Stimulated activated CD8-positive, alpha-beta memory T cell treated with anti-CD3 and anti-CD28 coated beads, Interleukin-15, amount 100 ng/mL, for 48 hours (primary cell): ENCODE measurements around the gene EIF2D.
"Not testable (repeated sequence)": the region's sequence is repeated elsewhere in the genome, so short reads cannot be mapped to it uniquely, and the experiment has no call there.

Source experiments
- DNase-seq, 2 donors: peaks; one replicate each; pipeline ENCODE4 v3.0.0-alpha.2; 2020; ENCODE audit warnings: low read depth in 2 of 2

Gene EIF2D

DNA sequence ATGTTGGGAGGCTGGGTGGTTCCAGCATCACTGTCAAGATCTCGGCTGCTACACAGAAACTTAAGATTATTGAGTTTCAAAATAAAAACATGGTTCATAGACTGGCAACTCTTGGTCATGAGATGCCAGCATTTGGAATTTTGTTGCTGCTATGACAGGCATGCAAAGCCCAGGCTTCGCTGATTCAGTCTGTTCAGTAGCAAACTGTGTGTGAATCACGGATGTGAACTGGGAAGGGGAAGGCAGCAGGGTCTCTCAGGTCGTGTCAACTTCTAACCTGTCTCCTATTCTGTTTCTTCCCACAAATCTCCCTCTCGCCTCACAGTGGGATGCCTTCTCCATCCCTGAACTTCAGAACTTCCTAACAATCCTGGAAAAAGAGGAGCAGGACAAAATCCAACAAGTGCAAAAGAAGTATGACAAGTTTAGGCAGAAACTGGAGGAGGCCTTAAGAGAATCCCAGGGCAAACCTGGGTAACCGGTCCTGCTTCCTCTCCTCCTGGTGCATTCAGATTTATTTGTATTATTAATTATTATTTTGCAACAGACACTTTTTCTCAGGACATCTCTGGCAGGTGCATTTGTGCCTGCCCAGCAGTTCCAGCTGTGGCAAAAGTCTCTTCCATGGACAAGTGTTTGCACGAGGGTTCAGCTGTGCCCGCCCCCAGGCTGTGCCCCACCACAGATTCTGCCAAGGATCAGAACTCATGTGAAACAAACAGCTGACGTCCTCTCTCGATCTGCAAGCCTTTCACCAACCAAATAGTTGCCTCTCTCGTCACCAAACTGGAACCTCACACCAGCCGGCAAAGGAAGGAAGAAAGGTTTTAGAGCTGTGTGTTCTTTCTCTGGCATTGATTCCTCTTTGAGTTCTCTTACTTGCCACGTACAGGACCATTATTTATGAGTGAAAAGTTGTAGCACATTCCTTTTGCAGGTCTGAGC is 25.5 kb downstream of the EIF2D start:
- DNase-seq = no peak

- DNase-seq = no peak
These were observed 27.6 kb downstream of the EIF2D start for GRCh38 chr1:206584683-206585082.

DNA sequence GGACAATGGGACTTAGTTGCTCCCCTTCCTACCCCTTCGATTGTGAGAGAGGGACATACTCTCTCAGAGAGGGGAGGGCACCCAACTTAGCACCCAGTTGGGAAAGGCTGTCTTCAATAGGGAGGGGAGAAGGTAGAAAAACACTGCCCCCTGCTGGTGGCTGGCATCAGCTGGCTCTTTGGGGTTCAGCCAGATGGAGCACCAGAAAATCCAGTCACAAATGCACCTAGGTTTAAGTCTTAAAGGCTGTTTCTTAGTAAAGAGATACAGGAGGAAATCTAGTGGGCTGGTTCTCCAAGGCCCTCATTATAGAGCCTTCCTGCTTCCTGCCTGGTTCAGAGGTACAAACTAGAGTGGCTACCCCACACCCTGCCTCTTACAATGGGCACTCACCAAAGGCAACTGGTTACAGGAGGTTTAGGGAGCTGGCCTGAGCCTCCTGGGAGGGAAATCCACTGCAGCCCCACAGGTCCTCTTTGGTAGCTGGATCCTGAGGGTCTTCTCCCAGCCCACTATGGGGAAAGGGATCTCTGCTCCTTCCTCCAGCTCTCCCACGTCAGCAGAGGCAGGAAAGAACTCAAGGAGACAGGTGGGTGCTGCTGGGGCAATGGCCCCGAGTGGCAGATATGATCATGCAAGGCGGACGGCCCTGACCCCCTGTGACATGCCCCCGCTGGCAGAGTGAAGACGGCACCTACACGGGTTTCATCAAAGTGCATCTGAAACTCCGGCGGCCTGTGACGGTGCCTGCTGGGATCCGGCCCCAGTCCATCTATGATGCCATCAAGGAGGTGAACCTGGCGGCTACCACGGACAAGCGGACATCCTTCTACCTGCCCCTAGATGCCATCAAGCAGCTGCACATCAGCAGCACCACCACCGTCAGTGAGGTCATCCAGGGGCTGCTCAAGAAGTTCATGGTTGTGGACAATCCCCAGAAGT is 28.3 kb downstream of the EIF2D start:
- DNase-seq = peak; percentile 69 to 72

GRCh38 chr1:206582971-206583706 is 29.1 kb downstream of the EIF2D start:
- no peak for DNase-seq

GRCh38 chr1:206582537-206582936 is 29.7 kb downstream of the EIF2D start:
- DNase-seq = no peak

DNA sequence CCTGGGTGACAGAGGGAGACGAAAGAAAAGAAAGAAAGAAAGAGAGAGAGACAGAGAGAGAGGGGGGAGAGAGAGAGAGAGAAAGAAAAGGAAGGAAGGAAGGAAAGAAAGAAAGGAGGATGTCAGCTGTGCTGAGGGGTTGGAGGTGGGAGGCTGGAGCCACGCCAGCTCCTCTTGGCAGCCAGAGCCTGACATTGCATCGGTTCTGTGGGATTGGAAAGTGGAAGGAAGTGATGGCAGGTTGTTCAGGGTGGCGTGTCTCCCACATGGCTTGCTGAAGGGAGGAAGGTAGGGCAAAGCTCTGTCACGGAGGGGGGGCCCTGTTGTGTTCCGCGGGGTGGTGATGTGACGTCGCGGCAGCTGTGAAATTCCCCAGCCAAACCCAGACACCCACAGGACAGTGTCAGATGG is 30.7 kb downstream of the EIF2D start:
- peak in 1 of 2 donors; percentile 60 for DNase-seq

GRCh38 chr1:206581114-206581497 is 31.2 kb downstream of the EIF2D start:
- DNase-seq = not testable (repeated sequence)

DNA sequence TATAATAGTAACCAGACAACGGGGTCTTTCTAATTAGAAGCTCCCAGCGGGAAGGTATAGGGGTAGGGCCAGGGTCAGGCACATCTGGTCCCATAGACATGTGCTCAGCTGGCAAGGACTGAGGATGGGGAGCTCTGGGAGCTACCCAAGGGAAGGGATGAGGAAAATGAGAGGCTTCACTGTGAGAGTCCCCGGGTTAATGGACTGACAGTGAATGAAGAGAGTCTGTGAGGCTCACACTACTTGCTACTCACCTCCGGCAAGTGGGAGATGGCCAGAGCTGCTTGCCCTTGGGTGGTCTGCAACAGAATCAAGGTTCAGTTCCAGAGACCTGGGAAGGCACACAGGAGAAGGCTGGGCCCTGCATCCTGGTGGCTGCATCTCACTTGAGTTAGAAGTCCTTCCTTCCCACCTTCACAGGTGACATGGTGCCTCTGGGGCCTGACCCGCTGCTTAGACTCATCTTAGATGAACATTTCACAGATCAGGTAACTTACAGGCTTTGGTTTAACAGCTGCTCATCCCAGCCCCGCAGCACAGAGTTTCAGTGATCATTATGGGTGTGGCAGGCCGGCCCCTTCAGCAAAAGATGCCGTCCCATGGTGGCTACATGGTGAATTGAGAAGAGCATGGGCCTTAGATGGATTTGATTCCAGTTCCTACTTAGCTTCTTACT is 31.7 kb downstream of the EIF2D start:
- no peak for DNase-seq

DNA sequence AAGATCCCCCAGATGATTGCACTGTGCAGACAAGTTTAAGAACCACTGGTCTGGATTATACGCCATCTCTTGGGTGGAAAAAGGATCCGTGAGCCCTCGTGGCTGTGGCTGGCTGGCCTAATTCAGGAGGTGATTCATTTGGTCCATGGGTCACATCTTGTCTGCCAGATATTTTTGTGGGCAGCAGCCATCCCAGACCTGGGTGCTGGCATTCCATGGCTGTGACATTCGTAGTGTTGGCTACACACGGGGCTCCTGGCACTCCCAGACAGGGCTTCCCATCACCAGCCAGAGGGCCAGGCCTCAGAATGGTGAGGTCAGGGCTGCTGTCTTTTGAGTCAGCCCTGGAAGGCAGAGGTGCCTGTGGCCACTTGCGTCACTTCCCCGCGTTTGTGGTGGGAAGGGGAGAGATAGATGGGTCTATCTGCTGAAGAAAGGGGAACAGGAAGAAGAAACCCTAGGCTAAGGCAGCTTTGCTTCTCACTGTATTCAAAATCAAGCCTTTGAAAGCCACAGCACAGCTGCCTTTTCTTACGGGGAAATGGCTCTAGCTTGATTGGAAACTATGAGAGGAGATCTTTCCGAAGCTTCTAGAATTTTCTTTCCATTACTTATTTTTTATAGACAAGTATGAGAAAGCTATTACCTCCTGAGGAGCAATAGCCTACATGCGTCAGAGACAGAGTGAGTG is 32.4 kb downstream of the EIF2D start:
- peak; percentile 92 for DNase-seq

DNA sequence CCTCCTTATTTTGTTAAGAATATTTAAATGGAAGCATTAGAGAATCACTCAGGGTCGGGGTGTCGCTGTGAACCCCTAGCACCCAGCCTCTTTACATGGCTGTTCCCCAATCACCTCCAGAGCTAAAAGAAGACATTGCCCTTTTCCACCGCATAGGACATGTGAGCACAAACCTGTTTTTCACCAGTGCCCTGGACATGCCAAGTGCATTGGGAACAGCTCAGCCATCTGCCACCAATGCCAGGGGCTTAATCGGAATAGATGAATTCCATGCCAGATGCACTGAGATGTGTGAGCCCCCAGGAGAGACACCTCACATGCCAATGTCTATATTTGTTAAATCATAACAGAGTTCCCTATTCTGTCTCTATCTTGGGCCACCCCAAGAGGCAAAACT is 33.3 kb downstream of the EIF2D start:
- DNase-seq = no peak

GRCh38 chr1:206578068-206578977 is 33.9 kb downstream of the EIF2D start:
- DNase-seq = no peak

DNA sequence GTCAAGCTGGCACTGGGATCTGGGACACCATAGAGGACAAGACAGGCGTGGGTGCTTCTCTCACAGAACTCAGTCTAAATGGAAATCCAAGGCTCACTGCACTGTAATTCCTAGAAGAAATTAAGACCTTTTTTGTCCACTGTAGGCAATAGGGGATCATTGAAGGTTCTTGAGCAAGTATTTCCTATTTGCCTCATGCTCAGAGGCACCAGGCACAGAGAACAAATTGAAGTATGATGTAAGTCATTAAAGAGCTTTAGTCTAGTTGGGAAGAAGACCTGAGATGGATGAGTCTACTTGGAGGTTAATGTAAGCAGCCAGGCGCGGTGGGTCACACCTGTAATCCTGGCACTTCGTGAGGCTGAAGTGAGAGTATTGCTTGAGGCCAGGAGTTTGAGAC is 34.6 kb downstream of the EIF2D start:
- no peak for DNase-seq

DNA sequence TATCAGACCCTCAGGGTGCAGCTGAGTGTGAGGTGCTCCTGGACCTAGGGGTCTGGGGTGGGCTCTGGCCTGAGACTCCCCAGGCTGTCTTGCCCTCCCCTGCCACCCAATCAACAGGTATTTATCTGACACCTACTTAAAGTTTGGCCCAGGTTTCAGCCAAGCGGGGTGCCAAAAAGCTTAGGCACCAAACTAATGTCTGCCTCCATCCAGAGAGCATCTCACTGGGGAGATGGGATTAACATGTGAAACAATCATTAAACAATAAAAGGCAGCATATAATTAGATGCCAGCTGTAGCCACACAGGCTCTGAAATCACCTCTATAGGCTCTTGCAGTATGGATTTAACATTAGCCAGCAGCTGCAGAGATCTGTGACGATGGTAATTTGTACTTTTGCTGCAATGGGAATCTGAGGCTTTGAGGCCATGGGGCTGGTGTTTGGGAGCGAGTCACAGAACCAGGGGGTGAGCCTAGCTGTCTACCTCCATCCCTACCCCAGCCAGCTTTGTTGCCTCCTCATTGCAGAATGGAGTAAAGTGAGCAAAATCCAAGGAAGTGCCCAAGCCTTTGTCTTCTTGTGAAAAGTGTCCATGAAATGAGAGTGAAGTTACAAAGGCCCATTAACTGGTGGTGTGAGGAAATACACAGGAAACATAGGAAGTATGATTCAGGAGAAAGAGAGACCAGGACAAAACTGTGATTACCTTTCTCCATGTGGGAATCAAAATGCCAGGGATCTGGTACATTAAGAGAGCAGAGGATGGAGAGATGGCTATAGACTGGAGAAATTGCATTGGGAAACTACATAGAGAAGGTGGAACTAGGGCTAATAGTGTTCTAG is 36.1 kb downstream of the EIF2D start:
- DNase-seq = no peak

DNA sequence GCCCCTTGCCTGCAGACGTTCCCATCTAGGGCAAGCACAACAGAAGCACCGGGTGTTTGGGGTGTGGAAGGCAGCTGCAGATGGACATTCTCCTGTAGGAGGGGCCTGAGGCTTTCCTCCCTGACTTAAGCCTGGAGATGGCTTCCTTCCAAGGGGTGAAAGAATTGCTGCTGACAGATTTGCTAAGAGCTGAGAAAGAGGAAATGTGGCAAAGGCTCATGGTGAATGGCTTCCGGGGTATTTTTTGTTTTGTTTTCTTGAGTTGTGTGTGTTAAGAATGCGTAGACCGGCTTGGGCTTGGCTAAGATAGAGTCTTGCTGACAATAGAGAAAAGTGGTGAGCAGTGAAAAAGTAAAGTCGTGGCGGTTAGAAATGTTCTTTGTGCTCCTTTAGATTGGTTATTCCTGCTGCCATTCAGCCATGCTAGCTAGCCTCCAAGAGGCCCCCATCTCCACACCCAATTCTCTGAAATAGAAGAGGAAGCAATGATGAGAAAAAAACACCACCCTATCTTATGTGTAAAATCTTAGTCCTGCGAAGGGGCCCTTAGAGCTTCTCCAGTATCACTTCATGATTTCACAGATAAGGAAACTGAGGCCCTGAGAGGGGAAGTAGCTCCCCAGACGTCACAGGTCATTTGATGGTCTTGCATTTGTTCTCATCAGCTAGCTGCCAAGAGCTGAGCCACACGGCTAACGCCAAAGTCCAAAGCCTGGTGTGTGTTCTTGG is 36.9 kb downstream of the EIF2D start:
- no peak for DNase-seq

DNA sequence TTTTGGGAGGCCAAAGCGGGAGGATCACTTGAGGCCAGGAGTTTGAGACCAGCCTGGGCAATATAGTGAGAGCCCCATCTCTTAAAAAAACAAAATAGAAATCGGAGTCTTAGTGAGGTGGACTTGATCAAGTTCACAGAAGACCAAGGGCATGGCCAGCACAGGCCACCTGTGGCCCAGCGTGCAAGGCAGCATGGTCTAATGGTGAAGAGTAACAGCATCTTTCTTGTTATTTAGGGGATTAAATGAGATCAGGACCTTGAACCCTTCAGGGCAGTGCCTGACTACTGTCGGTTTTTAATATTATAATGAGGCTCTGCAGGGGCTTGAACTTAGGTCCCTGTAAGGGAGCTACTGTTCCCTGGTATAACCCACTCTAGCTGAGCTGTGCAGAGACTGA is 38.5 kb downstream of the EIF2D start:
- no peak for DNase-seq

DNA sequence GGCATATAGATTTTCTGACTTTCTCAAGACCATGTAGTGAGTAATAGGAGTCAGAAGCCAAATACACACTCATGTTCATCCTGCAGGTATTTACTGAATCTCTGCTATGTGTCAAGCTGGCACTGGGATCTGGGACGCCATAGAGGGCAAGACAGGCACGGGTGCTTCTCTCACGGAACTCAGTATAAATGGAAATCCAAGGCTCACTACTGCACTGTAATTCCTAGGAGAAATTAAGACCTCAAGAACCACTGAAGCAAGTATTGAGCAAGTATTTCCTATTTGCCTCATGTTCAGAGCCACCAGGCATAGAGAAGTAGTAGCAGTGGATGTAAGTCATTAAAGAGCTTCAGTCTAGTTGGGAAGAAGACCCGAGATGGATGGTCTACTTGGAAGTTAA is 38.9 kb downstream of the EIF2D start:
- DNase-seq = no peak

GRCh38 chr1:206572835-206573234 is 39.4 kb downstream of the EIF2D start:
- no peak for DNase-seq

GRCh38 chr1:206570529-206570928 is 41.7 kb downstream of the EIF2D start:
- DNase-seq = no peak
